HG02763 (cell line): ENCODE results near the gene SPECC1.

Experiments used
- ATAC-seq: cut with Tn5 transposase; IDR thresholded peaks from one replicate; pipeline ENCODE4 v1.9.1; 2021; ENCODE audit warnings: mild to moderate bottlenecking, moderate library complexity; ENCODE audit not compliant: unreplicated experiment

Gene SPECC1

DNA sequence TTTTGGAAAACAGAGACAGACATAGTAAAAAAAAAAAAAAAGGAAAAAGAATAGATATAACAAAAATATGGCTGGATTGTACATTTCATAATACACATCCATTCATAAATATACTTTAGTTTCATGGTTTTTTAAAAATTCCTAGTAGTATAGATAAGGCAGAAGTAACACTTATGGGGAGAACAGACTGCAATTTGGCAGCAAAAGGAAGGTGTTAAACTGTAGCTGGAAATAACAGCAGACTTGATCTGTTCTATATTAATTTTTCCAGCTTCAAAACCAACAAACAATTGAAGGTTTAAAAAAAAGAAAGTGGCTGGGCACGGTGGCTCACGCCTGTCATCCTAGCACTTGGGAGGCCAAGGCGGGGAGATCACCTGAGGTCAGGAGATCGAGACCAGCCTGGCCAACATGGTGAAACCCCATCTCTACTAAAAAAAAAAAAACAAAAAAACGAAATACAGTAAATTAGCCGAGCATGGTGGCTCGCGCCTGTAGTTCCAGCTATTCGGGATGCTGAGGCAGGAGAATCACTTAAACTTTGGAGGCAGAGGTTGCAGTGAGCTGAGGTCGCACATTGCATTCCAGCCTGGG lies 191.8 kb downstream of the SPECC1 start:
- ATAC-seq, result no peak

DNA sequence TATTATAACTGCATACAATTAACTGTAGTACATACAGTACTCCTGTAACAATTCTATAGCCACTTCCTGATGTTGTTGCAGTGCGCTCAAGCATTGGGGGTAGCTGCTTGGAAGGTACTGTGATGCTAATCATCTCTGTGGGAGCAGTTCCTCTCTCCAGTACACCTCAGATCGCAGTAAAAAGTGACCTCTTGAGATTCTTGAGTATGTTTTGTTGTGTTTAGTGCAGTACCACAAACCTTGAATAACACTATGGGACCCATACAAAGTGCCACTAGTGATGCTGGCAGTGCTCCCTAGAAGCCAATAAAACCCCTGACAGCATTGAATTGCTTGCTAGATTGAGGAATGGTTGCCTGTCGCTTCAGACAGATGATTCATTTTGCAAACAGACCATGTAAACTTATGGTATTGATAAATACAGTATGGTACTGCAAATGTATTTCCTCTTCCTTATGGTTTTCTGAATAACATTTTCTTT lies 193.0 kb downstream of the SPECC1 start:
- no peak for ATAC-seq

DNA sequence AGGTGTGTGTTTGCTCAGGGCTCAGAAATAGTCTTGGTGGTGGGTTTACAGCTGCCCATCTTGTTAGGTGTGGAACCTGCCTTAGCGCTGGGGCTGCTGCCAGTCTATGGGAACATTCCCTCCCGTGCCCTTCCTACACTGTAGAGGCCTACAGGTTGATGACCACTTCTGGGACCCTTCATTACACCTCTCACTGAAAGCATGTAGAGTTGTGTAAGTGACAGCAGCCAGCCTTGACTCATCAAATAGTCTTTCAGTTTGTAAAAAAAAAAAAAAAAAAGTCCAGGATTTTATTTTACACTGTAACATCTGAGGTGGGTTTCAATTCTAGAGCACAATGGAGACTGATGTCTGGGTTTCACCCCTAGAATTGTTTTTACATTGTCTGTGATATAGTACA lies 193.9 kb downstream of the SPECC1 start:
- no peak for ATAC-seq

DNA sequence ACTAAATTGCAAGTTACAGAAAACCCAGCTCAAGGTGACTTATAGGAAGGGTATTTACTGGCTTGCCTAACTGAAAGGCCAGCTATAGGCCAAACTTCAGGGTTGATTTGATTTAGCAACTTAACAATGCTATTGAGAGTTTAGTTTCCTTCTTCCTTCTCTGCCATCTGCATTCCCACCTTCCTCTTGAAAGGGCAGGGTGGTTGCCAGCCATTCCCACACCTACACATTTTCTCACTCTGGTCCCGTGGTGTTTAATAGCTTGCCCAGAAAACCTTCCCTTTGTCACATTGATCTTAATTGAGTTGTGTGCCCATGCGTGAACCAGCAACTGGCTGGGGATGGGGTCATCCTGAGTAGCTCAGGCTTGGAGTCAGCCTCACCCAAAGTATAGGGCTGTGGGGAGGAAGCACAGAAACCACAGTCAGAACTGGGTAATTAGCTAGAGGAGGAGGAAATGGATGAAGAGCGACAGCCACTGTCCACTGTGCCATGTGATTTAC lies 194.7 kb downstream of the SPECC1 start:
- no peak for ATAC-seq

DNA sequence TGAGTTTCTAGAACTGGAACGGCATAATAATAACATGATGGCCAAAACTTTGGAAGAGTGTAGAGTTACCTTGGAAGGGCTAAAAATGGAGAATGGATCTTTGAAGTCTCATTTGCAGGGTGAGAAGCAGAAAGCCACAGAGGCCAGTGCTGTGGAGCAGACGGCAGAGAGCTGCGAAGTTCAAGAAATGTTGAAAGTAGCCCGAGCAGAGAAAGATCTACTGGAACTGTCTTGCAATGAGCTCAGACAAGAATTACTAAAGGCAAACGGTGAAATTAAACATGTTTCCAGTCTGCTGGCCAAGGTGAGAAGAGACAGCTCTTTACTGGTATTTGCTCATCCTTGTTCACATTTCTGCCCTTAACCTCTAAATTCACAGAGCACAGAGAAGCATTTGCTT lies 196.4 kb downstream of the SPECC1 start:
- no peak for ATAC-seq

DNA sequence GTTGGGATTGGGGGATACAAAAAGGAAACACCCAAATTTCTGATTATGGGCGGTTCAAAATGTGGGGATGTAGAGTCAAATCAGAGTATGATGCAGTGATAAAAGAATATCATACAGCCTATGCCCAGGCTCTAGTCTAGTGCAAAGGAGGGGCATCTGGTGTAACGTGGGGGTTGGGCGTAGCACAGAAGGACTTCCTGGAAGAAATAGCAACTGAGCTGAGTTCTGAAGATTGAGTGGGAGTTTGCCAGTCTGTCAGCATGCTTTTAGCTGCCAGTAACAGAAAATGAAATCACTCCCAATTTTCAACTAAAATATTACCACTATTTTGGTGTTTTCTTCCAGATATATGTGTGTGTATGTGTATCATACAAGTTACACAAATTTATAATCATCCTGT lies 196.9 kb downstream of the SPECC1 start:
- ATAC-seq, result no peak

DNA sequence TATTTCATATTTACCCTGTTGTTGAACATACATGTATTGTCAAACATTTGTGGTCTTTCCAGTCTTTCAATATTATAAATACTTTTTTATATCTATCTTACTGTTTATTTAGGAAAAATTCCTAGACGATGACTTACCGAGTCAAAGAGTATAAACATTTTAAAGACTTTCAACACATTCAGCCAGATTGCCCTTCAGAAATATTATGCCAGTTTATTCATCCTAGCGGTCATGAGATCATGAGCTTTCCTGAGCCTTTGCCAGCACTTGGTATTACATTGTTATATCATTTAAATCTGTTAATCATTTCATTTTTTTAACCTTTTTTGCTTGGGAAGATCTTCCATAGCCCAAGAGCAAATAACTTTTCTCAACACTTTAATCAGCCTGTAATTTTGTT lies 197.4 kb downstream of the SPECC1 start:
- no peak for ATAC-seq

DNA sequence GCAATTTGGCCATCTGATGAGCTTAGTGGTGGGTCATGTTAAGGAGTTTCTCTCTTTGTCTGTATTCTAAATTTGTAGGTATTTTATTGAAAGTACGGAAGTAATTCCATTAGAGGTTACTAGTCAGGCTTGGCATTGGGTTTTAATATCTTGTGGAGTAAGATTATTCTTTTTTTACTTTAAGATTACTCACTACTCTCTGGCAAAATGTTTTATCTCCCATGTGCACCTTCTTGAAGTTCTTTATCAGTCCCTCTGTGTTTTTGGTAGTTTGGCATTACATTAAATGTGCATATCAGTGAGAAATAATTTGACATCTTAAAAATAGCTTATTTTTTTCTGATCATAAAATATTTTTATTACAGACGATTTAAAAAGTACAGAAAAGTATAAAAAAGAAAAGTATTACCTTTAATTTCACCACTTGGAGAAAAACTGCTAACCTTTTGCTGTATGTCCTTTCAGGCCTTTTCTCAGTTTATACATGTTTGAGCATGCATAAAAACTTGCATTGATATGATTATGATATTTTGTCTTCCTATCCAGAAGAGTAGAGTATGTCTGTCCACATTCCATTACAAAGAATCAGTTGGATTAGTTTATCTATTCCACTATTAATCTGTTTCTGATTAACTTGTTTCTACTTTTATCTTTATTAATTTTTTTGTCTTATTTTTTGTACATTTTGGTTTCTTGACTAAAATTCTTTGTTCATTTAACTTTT lies 198.3 kb downstream of the SPECC1 start:
- no peak for ATAC-seq

DNA sequence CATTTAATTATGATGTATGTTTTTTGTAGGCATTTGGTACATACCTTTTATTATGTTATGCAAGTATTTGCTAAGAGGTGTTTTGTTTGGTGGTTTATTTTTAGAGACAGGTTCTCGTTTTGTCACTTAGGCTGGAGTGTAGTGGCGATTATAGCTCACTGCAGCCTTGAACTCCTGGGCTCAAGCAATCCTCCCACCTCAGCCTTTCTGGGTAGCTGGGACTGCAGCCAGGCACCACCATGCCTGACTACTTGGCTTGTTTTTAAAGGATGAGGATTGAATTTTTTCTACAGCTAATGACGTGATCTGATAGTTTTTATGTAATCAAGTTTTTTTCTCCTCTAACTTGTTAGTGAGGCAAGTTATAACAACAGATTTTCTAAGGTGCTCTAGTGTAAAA lies 199.6 kb downstream of the SPECC1 start:
- ATAC-seq, result no peak

DNA sequence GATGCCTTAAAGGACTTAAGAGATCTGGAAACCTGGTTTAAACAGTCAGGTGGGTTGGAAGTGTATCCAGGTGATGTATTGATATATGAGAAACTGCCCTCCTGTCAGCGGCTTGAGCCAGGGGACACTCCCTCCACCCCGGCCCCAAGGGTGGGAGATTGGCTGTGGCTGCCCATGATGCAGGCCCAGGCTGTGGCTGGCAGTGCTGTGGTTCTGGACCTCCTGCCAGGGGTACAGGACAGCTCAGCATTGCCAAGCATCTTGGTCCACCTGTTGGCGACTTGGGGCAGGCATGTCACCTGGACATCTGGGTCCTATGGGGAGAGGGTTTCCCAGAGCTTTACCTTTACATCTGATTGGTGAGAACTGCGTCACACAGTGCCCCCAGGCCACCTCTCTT lies 201.0 kb downstream of the SPECC1 start:
- no peak for ATAC-seq

DNA sequence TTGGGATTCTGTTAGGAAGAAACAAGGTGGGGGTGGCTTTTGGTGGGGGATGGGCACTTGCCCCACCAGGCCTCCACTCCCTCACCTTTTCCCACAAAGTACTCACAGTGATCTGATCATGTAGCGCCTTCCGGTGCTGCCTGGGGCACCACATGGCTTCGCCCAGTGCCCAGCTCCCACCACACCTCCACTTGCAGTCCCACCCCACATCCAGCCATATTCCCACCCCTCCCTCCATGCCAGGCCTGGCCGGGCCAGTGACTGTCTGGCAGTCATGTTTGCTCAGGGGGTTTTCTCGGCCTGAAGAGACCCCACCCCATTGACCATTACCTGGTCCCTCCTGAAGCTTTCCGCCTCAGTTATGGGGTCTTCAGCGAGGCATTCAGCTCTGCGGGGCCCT lies 201.5 kb downstream of the SPECC1 start:
- ATAC-seq, result no peak

DNA sequence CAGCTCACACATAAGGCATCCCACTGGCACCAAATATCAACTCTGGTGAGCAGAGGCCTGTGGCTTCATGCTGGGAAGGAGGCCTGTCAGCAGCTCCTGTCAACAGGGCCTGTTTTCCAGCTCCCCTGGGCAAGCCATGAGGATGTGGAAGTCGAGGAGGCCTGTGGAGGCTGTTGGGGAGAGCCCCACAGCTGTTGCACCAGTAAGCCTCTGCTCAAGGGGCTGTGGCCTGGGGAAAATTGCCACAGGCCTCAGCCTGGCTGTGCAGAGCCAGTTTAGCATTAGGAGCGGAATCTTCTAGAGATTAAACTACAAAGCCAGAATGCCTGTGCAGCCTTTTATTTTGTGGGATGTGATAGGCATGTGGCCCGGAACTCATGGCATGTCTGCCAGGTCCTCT lies 202.1 kb downstream of the SPECC1 start:
- ATAC-seq, result no peak

DNA sequence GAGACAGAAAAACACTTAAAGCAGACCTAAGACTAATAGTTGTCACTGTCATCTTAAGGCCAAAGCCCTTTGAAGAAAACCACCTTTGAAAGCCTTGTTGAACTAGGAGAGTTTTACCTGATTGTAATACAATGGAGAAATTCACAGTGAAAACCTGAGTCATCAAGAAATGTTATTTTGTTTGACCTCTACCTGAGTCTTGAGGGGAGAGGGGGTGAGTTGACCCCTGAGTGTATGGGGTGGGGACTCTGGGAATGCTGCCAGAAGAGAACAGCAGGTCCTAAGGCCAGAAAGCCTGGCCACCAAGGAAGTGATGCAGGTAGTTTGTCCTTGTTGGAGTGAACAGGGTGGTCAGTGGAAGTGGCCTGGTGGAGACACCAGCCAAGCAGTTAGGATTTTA lies 204.3 kb downstream of the SPECC1 start:
- no peak for ATAC-seq

DNA sequence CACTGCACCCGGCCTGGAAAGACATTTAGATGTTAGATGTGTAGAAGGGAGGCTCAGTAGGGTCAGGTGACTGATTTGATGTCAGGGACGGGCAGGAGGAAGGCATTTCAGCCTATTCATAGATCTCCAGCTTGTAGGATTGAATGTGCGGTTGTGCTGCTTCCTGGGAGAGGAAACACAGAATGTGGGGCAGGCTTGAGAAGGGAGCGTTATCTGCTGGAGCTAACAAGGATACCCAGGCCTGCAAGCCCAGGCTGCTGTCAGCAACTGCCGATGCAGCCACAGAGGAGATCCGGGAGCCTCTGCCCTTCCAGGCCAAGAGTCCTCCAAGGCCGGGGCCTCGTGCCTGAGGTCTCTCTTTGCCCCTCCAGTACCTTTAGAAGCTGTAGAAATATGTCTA lies 205.6 kb downstream of the SPECC1 start:
- ATAC-seq, result no peak

DNA sequence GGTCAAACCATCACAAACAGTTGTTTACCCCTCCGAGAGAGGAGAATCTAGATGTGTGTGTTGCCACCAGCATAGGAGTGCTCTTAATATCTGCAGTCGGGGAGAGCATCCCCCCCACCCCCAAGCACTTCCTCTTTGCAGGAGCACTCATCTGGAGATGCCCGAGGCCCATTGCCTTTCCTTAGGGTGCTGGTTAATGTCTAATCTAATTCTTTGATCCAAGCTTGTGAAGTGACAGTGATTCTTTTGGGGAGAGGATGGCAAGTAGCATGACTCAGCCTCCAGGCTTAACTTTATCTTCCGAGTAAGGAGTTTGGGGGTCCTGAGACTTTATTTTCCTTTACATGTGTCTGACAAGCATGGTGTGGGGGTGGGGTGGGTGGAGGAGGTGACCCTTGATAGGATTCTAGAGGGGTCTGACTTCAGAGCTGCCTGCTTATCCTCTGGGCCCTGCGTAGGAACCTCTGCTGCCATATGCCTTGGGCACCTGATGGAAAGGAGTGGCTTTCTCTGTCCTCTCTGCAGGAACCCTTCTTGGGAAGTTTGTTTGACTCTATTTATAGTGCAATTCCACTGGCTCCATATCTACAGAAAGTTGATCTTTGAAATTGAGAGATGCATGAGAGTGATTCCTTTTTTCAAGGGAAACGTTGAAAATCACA lies 207.1 kb downstream of the SPECC1 start:
- ATAC-seq, result no peak

DNA sequence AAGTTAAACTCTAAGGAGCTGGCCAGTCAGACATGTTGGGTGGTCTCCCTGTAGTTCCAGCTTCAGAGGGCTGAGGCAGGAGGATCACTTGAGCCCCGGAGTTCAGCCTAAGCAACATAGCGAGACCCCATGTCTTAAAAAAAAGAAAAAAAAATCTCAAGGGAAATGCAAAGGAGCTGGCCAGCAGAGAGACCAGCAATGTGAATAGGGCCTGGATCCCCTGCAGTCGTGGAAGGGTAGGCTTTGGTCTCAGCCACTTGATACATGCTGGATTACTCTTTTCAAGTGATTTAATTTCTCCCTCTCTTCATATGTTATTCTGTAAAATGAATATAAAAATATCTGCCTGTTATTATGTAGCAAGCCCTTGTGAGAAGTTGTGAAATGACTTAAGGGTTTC lies 207.7 kb downstream of the SPECC1 start:
- ATAC-seq, result no peak

DNA sequence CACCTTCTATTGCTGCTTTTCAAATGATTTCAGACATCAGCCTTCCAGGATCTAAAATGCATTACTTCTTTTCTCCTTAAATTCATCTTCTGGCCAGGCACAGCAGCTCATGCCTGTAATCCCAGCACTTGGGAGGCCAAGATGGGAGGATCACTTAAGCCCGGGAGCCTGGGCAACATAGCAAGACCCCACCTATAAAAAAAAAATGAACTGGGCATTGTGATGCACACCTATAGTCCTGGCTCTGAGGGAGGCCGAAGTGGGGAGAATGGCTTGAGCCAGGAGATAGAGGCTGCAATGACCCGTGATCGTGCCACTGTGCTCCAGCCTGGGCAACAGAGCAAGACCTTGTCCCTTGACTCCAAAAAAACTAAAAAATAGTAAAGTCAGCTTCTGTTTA lies 208.5 kb downstream of the SPECC1 start:
- no peak for ATAC-seq

DNA sequence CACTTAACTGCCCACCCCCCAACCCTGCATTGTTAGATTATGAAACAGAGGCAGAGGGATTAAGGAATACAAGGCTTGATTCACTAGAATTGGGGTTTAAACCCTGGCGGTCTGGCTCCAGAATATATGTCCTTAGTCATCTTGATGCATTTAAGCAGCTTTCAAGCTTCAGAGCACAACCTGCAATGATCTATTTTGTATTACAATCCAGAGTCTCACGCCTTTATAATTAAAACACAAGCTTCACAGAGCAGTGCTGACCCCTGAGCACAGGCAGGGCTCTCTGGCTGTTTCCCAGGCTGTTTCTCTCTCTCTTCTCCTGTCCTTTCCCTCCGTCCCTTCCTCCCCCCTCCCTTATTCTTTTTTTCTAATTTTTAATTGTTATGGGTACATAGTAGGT lies 209.1 kb downstream of the SPECC1 start:
- ATAC-seq, result no peak

DNA sequence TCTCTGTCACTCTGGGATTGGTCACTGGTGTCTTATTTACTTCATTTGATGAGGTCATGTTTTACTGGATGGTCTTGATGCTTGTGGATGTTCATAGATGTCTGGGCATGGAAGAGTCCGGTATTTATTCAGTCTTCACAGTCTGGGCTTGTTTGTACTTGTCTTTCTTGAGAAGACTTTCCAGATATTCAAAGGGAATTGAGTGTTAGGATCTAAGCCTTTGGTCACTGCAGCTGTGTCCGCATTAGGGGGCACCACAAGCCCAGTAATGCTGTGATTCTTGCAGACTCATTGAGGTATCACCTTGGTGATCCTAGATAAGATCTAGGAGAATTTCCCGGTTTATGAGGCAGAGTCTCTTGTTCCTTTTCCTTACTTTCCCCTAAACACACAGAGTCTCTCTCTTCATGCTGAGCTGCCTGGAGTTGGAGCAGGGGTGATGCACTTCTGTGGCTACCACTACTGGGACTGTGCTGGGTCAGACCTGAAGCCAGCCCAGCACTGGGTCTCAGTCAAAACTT lies 214.7 kb downstream of the SPECC1 start:
- no peak for ATAC-seq

DNA sequence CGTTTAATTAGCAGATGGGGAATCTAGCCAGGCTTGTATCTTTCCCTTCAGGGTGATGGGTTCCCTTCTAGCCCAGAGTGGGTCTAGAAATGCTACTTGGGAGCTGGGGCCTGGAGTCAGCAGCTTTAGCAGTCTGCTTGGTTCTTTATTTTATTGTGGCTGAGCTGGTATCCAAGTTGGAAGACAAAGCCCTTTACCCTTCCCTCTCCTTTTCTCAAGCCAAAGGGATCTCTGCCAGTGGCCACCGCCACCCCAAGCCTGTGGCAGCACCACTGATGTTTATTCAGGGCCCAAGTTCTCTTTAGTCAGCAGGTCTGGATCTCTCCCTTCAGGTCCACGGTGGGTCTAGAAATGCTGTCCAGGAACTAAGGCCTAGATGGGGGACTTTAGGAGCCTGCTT lies 215.2 kb downstream of the SPECC1 start:
- no peak for ATAC-seq

DNA sequence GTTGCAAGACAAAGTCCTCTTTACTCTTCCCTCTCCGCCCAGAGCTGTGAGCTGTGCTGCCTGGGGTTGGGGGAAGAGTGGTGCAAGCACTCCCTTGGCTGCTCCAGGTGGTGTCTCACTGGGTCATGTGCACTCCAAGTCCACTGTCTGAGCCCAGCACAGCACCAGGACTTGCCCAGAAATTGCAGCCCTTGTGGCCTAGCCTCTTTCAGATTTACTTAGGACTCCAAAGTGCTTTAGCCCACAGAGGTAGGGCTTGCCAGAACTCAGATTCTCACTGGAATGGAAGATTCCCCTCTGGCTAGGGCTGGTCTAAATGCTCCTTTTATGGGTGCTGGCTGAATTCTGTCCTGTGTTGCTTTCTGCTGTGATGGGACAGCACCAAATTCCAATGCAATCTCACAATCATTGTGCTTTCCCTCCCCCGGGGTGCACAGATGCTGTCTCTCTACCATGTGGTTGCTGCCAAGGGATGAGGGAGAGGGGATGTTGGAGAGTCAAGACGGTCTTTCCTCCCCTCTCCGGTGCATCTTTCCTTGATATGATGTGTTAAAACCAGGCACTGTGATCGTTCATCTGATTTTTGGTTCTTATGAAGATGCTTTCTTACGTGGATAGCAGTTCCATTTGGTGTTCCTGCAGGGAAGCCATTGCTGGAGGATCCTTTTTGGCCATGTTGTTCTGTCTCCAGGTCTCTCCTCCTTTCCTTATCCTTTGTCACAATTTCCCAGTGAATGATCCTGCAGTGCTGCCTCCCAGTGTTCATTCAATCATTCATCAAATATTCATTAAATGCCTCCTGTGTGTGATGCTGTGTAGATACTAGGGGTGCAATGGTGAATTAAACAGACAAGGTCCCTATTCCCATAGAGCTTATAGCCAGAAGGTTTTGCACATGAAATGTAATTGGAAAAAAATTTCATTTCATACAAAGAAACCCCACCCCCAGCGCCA lies 216.3 kb downstream of the SPECC1 start:
- ATAC-seq, result no peak
